NCI-H187 (cell line): ENCODE data around the gene ACOXL.

Experiments used
- DNase-seq, 2 experiments: peaks; one replicate each; lab custom pipeline; 2025; lab: John Stamatoyannopoulos, UW

ACOXL gene

GRCh38 chr2:110828330-110828729 is 96.0 kb downstream of the ACOXL start:
- DNase-seq: no peak

GRCh38 chr2:110829413-110830146 is 97.2 kb downstream of the ACOXL start:
- peak in 1 of 2 experiments; percentile 2 for DNase-seq

GRCh38 chr2:110832740-110833139 is 100.4 kb downstream of the ACOXL start:
- DNase-seq: no peak

- DNase-seq: no peak
These were observed 101.9 kb downstream of the ACOXL start for GRCh38 chr2:110834134-110834827.

- no peak for DNase-seq
These were observed 104.3 kb downstream of the ACOXL start for GRCh38 chr2:110836671-110837070.

- no peak for DNase-seq
These were observed 105.4 kb downstream of the ACOXL start for GRCh38 chr2:110837446-110838409.

- DNase-seq: no peak
These were observed 106.4 kb downstream of the ACOXL start for GRCh38 chr2:110838657-110839384.

GRCh38 chr2:110840508-110840907 is 108.1 kb downstream of the ACOXL start:
- no peak for DNase-seq

- no peak for DNase-seq
These were observed 109.7 kb downstream of the ACOXL start for GRCh38 chr2:110842048-110842447.

GRCh38 chr2:110843496-110843895 is 111.1 kb downstream of the ACOXL start:
- DNase-seq: no peak

GRCh38 chr2:110843959-110844510 is 111.7 kb downstream of the ACOXL start:
- no peak for DNase-seq

GRCh38 chr2:110847651-110848050 is 115.3 kb downstream of the ACOXL start:
- DNase-seq: no peak

GRCh38 chr2:110848071-110848470 is 115.7 kb downstream of the ACOXL start:
- no peak for DNase-seq

GRCh38 chr2:110848519-110849030 is 116.2 kb downstream of the ACOXL start:
- no peak for DNase-seq

GRCh38 chr2:110851531-110851930 is 119.2 kb downstream of the ACOXL start:
- DNase-seq: no peak

- no peak for DNase-seq
These were observed 119.7 kb downstream of the ACOXL start for GRCh38 chr2:110852051-110852450.

GRCh38 chr2:110852541-110853263 is 120.3 kb downstream of the ACOXL start:
- DNase-seq: no peak

GRCh38 chr2:110853516-110853915 is 121.1 kb downstream of the ACOXL start:
- DNase-seq: no peak

GRCh38 chr2:110853948-110854347 is 121.6 kb downstream of the ACOXL start:
- DNase-seq: no peak

- DNase-seq: no peak
These were observed 122.1 kb downstream of the ACOXL start for GRCh38 chr2:110854355-110855081.
